DOHH2 (cell line): ENCODE data around the gene GALNT18.

ENCODE experiments used
- H3F3A ChIP-seq: fragments of 200-600 bp; sonication (generic), shearing (Covaris generic); 2 replicates; pipeline ENCODE4 v1.6.0; 2016; ENCODE audit warnings: antibody characterized with exemption, mild to moderate bottlenecking; ENCODE audit not compliant: control insufficient read depth, insufficient read depth
- H3K27ac ChIP-seq: fragments of 200-600 bp; sonication (generic); 2 replicates; pipeline ENCODE4 v1.5.1; 2014; ENCODE audit warnings: low read depth, mild to moderate bottlenecking, low read length, moderate library complexity
- H3K27me3 ChIP-seq: fragments of 200-600 bp; sonication (generic); 2 replicates; pipeline ENCODE4 v1.6.1; 2014; ENCODE audit warnings: mild to moderate bottlenecking, low read length, mixed read lengths; ENCODE audit not compliant: control insufficient read depth
- H3K36me3 ChIP-seq: fragments of 200-600 bp; sonication (generic); 2 replicates; pipeline ENCODE4 v1.6.1; 2014; ENCODE audit warnings: mild to moderate bottlenecking, low read length, moderate library complexity, mixed read lengths; ENCODE audit not compliant: control insufficient read depth
- H3K4me1 ChIP-seq: fragments of 200-600 bp; sonication (generic); 2 replicates; pipeline ENCODE4 v1.6.1; 2014; ENCODE audit warnings: mild to moderate bottlenecking, low read length, mixed read lengths; ENCODE audit not compliant: control insufficient read depth
- H3K4me2 ChIP-seq: fragments of 200-600 bp; sonication (generic); 2 replicates; pipeline ENCODE4 v1.6.0; 2014; ENCODE audit warnings: mild to moderate bottlenecking, low read length, moderate library complexity
- H3K4me3 ChIP-seq: fragments of 200-600 bp; sonication (generic); 2 replicates; pipeline ENCODE4 v1.5.1; 2014; ENCODE audit warnings: mild to moderate bottlenecking, low read length, mixed read lengths
- H3K79me2 ChIP-seq: fragments of 200-600 bp; sonication (generic); 2 replicates; pipeline ENCODE4 v1.6.1; 2014; ENCODE audit warnings: mild to moderate bottlenecking, low read length, mixed read lengths; ENCODE audit not compliant: control insufficient read depth
- H3K9me2 ChIP-seq: fragments of 200-600 bp; sonication (generic); replicated peaks from 2 replicates; pipeline ENCODE4 v1.6.1; 2014; ENCODE audit warnings: mild to moderate bottlenecking, low read length, mixed read lengths; ENCODE audit not compliant: control insufficient read depth
- H3K9me3 ChIP-seq: fragments of 200-600 bp; sonication (generic); 2 replicates; pipeline ENCODE4 v1.6.1; 2014; ENCODE audit warnings: antibody characterized with exemption, low read length, mixed read lengths; ENCODE audit not compliant: control insufficient read depth, insufficient read depth
- H4K20me1 ChIP-seq: fragments of 200-600 bp; sonication (generic); 2 replicates; pipeline ENCODE4 v1.6.0; 2014; ENCODE audit warnings: low read depth, mild to moderate bottlenecking, antibody characterized with exemption, low read length, moderate library complexity; ENCODE audit not compliant: control insufficient read depth, insufficient read depth
- CTCF ChIP-seq: fragments of 200-600 bp; sonication (generic); IDR thresholded peaks from one replicate; pipeline ENCODE4 v1.5.1; 2014; ENCODE audit warnings: antibody characterized with exemption, mild to moderate bottlenecking, low read depth, low read length; ENCODE audit not compliant: poor library complexity, severe bottlenecking
- EZH2phosphoT487 ChIP-seq: fragments of 200-600 bp; sonication (generic); IDR thresholded peaks from 2 replicates; pipeline ENCODE4 v1.6.1; 2017; ENCODE audit warnings: borderline replicate concordance, mild to moderate bottlenecking, antibody characterized with exemption, low read length, moderate library complexity, mixed read lengths

Gene GALNT18

GRCh38 chr11:11439591-11439990 is 182.2 kb downstream of the GALNT18 start:
- no peaks in the 10 kb centered on the region for H3K9me3 ChIP-seq
- H3K27me3 ChIP-seq: no peaks in the 10 kb centered on the region
- H3K27ac ChIP-seq: no peak overlapping the region
- H3F3A ChIP-seq: no peaks in the 10 kb centered on the region
- no peak for TF ChIP-seq CTCF
- TF ChIP-seq EZH2phosphoT487: no peak
- no peaks in the 10 kb centered on the region for H3K9me2 ChIP-seq
- no peaks in the 10 kb centered on the region for H3K79me2 ChIP-seq
- H4K20me1 ChIP-seq: no peaks in the 10 kb centered on the region
- H3K4me3 ChIP-seq: no peak overlapping the region
- H3K4me2 ChIP-seq: no peak overlapping the region
- H3K36me3 ChIP-seq: no peaks in the 10 kb centered on the region
- no peaks in the 10 kb centered on the region for H3K4me1 ChIP-seq

- H3K4me3 ChIP-seq: no peak overlapping the region
- H3K79me2 ChIP-seq: no peaks in the 10 kb centered on the region
- no peak overlapping the region for H3K4me2 ChIP-seq
- H4K20me1 ChIP-seq: no peaks in the 10 kb centered on the region
- H3F3A ChIP-seq: no peaks in the 10 kb centered on the region
- no peaks in the 10 kb centered on the region for H3K9me3 ChIP-seq
- H3K4me1 ChIP-seq: no peaks in the 10 kb centered on the region
- no peaks in the 10 kb centered on the region for H3K36me3 ChIP-seq
- H3K27ac ChIP-seq: no peak overlapping the region
- TF ChIP-seq CTCF (no peak), EZH2phosphoT487 (no peak)
- H3K27me3 ChIP-seq: no peaks in the 10 kb centered on the region
- H3K9me2 ChIP-seq: no peaks in the 10 kb centered on the region
Observed at GRCh38 chr11:11436715-11437313, 185.0 kb downstream of the GALNT18 start.

GRCh38 chr11:11435635-11436034 is 186.2 kb downstream of the GALNT18 start:
- TF ChIP-seq CTCF: no peak
- TF ChIP-seq EZH2phosphoT487: no peak
- Histone ChIP-seq H3K79me2 (no peaks in the 10 kb centered on the region), H3K9me3 (no peaks in the 10 kb centered on the region), H3K27me3 (0 out of 2 replicates have a peak, but pooled peaks cover 1% of the 10 kb centered on the region), H3K4me1 (no peaks in the 10 kb centered on the region), H3F3A (no peaks in the 10 kb centered on the region), H3K4me3 (no peak overlapping the region), H3K27ac (no peak overlapping the region), H4K20me1 (no peaks in the 10 kb centered on the region), H3K4me2 (no peak overlapping the region), H3K9me2 (no peaks in the 10 kb centered on the region), H3K36me3 (no peaks in the 10 kb centered on the region)

- no peaks in the 10 kb centered on the region for H3K36me3 ChIP-seq
- H3K79me2 ChIP-seq: no peaks in the 10 kb centered on the region
- H3K27me3 ChIP-seq: 0 out of 2 replicates have a peak, but pooled peaks cover 2% of the 10 kb centered on the region
- H3K9me2 ChIP-seq: no peaks in the 10 kb centered on the region
- no peaks in the 10 kb centered on the region for H3F3A ChIP-seq
- no peak overlapping the region for H3K4me3 ChIP-seq
- no peaks in the 10 kb centered on the region for H3K9me3 ChIP-seq
- H3K4me1 ChIP-seq: no peaks in the 10 kb centered on the region
- no peak overlapping the region for H3K27ac ChIP-seq
- TF ChIP-seq CTCF (no peak), EZH2phosphoT487 (no peak)
- no peaks in the 10 kb centered on the region for H4K20me1 ChIP-seq
- H3K4me2 ChIP-seq: no peak overlapping the region
Observed at GRCh38 chr11:11433960-11434359, 187.8 kb downstream of the GALNT18 start.
